ENCODE measurements around the gene HMGCS1.
A peak's percentile ranks its signal among the peaks of the same experiment; 100 is the strongest.

Gene HMGCS1

GRCh38 chr5:43281840-43282658, 31.2 kb downstream of the HMGCS1 start:
- DNase-seq (ENCODE audit: low read depth) = peak; percentile 31
- H3K4me3 ChIP-seq (replicated peaks; ENCODE audit: low read depth, low read length) = no peak overlapping the region
- no peak for TF ChIP-seq CTCF (IDR thresholded peaks at IDR 0.05; ENCODE audit: low read length, missing control alignments)

GRCh38 chr5:43279548-43280274, 33.5 kb downstream of the HMGCS1 start:
- no peak overlapping the region for H3K4me3 ChIP-seq (replicated peaks; ENCODE audit: low read depth, low read length)
- DNase-seq (ENCODE audit: low read depth) = no peak
- TF ChIP-seq CTCF (IDR thresholded peaks at IDR 0.05; ENCODE audit: low read length, missing control alignments) = no peak

GRCh38 chr5:43275391-43275790, 37.8 kb downstream of the HMGCS1 start:
- no peak overlapping the region for H3K4me3 ChIP-seq (replicated peaks; ENCODE audit: low read depth, low read length)
- DNase-seq (ENCODE audit: low read depth) = no peak
- TF ChIP-seq CTCF (IDR thresholded peaks at IDR 0.05; ENCODE audit: low read length, missing control alignments) = no peak

DNA sequence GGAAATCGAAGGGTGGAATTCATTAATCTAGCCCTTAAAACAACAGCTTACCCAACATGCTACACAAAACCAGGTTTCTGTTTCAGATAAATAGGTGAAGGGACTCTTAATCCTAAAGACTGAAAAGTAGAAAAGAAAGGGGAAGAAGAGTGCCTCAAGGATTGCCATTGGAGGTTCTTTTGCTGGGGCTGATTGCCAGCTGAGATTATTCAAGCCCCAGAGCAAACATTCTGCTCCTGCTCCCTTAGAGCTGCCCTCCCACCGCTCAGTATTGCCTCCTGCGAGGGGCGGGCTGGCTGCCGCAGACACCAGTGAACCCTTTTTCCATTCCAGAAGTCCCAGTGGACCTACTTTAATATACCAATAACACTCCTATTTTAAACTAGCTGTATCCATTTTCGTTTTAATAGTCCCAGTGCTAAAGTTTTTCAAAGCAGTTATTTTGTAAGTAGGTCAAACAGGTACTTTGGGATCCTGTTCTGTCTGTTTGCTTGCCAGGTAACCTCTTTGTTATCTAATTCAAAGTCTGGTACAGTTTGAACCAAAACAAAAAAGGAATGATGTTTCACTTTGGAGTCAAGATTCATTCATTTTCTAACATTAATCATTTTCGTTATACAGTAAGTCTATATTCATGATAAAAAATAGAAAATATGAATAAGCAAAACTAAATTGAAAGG, 38.6 kb downstream of the HMGCS1 start:
- DNase-seq (ENCODE audit: low read depth) = no peak
- no peak overlapping the region for H3K4me3 ChIP-seq (replicated peaks; ENCODE audit: low read depth, low read length)
- TF ChIP-seq CTCF (IDR thresholded peaks at IDR 0.05; ENCODE audit: low read length, missing control alignments) = no peak

DNA sequence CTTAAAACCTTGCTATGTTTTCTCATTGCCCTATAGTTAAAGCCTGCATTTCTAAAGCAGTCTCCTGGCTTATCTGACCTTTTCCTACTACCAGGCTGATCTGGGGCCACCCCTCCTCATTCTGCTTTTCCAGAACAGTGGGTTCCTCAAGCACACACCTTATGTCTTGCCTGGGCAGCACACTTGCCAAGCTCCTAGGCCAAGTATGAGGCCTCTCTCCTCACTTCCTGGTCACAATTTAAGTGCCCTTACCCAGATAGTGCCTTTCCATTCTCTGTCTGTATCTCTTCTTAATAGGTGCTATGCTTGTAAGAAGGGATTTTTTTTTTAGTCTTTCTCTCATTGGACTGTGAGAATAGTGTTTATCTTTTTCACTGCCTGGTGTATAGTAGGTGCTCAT, 39.7 kb downstream of the HMGCS1 start:
- no peak overlapping the region for H3K4me3 ChIP-seq (replicated peaks; ENCODE audit: low read depth, low read length)
- no peak for TF ChIP-seq CTCF (IDR thresholded peaks at IDR 0.05; ENCODE audit: low read length, missing control alignments)
- DNase-seq (ENCODE audit: low read depth) = no peak

- H3K4me3 ChIP-seq (replicated peaks; ENCODE audit: low read depth, low read length) = no peak overlapping the region
- TF ChIP-seq CTCF (IDR thresholded peaks at IDR 0.05; ENCODE audit: low read length, missing control alignments) = no peak
- no peak for DNase-seq (ENCODE audit: low read depth)
These were observed 42.6 kb downstream of the HMGCS1 start for GRCh38 chr5:43270645-43271044.

Data from fibroblast of pulmonary artery (primary cell).